Astrocyte (in vitro differentiated cells and primary cell): ENCODE measurements around the gene CHRNA3. TPM values are rescaled to one million over a fixed set of nuclear protein-coding genes. Genes with fewer than 3 reads are reported as not detected.

ENCODE experiments used
- DNase-seq: peaks from one replicate; pipeline ENCODE4 v3.0.0-alpha.2; 2010; ENCODE audit warnings: low read depth
- FAIRE-seq: peaks from 2 replicates; lab custom pipeline; 2011; peaks lifted over from hg19 to GRCh38; lab: Jason Lieb, UNC
- H2AFZ ChIP-seq: 2 replicates; pipeline ENCODE4 v1.6.0; 2012; ENCODE audit warnings: low read depth, low read length, inconsistent platforms
- H3K27ac ChIP-seq: 2 replicates; pipeline ENCODE4 v1.5.1; 2011; ENCODE audit warnings: low read depth, low read length, inconsistent platforms
- H3K27me3 ChIP-seq: 2 replicates; pipeline ENCODE4 v1.6.0; 2011; ENCODE audit warnings: low read length, inconsistent platforms; ENCODE audit not compliant: insufficient read depth
- H3K36me3 ChIP-seq: 2 replicates; pipeline ENCODE4 v1.5.1; 2011; ENCODE audit warnings: low read length, inconsistent platforms; ENCODE audit not compliant: insufficient read depth
- H3K4me1 ChIP-seq: 2 replicates; pipeline ENCODE4 v1.5.1; 2011; ENCODE audit warnings: low read length, inconsistent platforms; ENCODE audit not compliant: insufficient read depth
- H3K4me2 ChIP-seq: 2 replicates; pipeline ENCODE4 v1.6.0; 2012; ENCODE audit warnings: low read length, inconsistent platforms
- H3K4me3 ChIP-seq: 2 replicates; pipeline ENCODE4 v1.5.1; 2011; ENCODE audit warnings: low read depth, mild to moderate bottlenecking, low read length, inconsistent platforms; ENCODE audit not compliant: insufficient read depth
- H3K79me2 ChIP-seq: 2 replicates; pipeline ENCODE4 v1.6.0; 2012; ENCODE audit warnings: mild to moderate bottlenecking, low read length, inconsistent platforms; ENCODE audit not compliant: insufficient read depth
- H3K9ac ChIP-seq: 2 replicates; pipeline ENCODE4 v1.6.0; 2012; ENCODE audit warnings: mild to moderate bottlenecking, low read length, inconsistent platforms
- H3K9me3 ChIP-seq: 2 replicates; pipeline ENCODE4 v1.5.1; 2012; ENCODE audit warnings: low read depth, mild to moderate bottlenecking, low read length, inconsistent platforms; ENCODE audit not compliant: insufficient read depth
- H4K20me1 ChIP-seq: 2 replicates; pipeline ENCODE4 v1.6.0; 2012; ENCODE audit warnings: low read length, inconsistent platforms; ENCODE audit not compliant: insufficient read depth
- H3K27ac Mint-ChIP-seq: one replicate; pipeline ENCODE4 v1.8.0; 2021; ENCODE audit warnings: mild to moderate bottlenecking, mixed read lengths; ENCODE audit not compliant: unreplicated experiment
- H3K27me3 Mint-ChIP-seq: one replicate; pipeline ENCODE4 v1.8.0; 2021; ENCODE audit warnings: low read depth, mixed read lengths; ENCODE audit not compliant: unreplicated experiment
- H3K36me3 Mint-ChIP-seq: one replicate; pipeline ENCODE4 v1.8.0; 2021; ENCODE audit warnings: low read depth, mixed read lengths; ENCODE audit not compliant: unreplicated experiment
- H3K4me1 Mint-ChIP-seq: one replicate; pipeline ENCODE4 v1.8.0; 2021; ENCODE audit warnings: low read depth, mixed read lengths; ENCODE audit not compliant: unreplicated experiment
- H3K4me3 Mint-ChIP-seq: one replicate; pipeline ENCODE4 v1.8.0; 2021; ENCODE audit warnings: mild to moderate bottlenecking, moderate library complexity, mixed read lengths; ENCODE audit not compliant: unreplicated experiment
- H3K9me3 Mint-ChIP-seq: one replicate; pipeline ENCODE4 v1.8.0; 2021; ENCODE audit warnings: mild to moderate bottlenecking, mixed read lengths; ENCODE audit not compliant: unreplicated experiment
- EZH2 ChIP-seq: IDR thresholded peaks from 2 replicates; pipeline ENCODE4 v1.6.1; 2012; ENCODE audit warnings: mild to moderate bottlenecking, low read length, inconsistent platforms; ENCODE audit not compliant: insufficient read depth
- total RNA-seq: library from RNA; stranded (reverse); gene quantifications from 2 replicates; pipeline ENCODE4 v1.2.1, GENCODE V29; 2021
- TF ChIP-seq, protein P1 (sequence below): IDR thresholded peaks from 2 replicates; pipeline ENCODE4 v1.5.1; 2011; ENCODE audit warnings: low read depth, mild to moderate bottlenecking, inconsistent platforms, low read length, moderate library complexity; ENCODE audit not compliant: insufficient read depth

The CHRNA3 gene
- total RNA-seq, 1 donor from 2014 or later = not detected

DNA sequence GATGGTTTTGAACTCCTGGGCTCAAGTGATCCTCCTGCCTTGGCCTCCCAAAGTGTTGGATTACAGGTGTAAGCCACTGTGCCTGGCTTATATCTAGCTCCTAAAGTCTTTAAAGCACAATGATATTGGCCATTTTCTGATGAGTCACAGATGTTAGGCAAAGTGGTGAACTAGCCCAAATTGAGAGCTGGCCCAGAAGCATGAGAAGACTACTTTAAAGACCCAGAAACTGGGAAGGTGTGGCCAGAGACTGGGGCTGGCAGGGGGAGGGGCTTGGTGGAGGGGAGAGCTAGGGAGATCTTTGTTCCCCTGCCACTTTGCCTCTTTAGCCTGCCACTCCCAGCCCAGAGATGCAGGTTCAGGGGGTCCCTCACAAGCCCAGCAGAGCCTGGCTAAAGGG lies 21.6 kb downstream of the CHRNA3 start:
- H3K4me3 Mint-ChIP-seq = no peak overlapping the region

DNA sequence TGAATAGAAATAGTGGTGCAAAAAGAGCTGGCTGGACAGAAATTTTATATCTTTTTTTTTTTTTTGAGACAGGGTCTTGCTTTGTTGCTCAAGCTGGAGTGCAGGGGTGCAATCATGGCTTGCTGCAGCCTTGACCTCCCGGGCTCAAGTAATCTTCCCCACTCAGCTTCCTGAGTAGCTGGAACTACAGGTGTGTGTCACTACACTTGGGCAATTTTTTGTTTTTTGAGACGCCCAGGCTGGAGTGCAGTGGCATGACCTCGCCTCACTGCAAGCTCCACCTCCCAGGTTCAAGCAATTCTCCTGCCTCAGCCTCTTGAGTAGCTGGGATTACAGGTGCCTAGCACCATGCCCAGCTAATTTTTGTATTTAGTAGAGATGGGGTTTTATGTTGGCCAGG lies 22.4 kb downstream of the CHRNA3 start:
- no peak overlapping the region for H3K9ac ChIP-seq
- no peak for DNase-seq
- no peaks in the 10 kb centered on the region for H3K27me3 ChIP-seq
- no peaks in the 10 kb centered on the region for H3K4me1 Mint-ChIP-seq
- no peaks in the 10 kb centered on the region for H3K4me1 ChIP-seq
- peaks cover 2% of the 10 kb centered on the region for H3K9me3 Mint-ChIP-seq
- no peaks in the 10 kb centered on the region for H3K9me3 ChIP-seq
- H3K27ac Mint-ChIP-seq = no peak overlapping the region
- H3K36me3 Mint-ChIP-seq = peaks cover 5% of the 10 kb centered on the region
- no peak overlapping the region for H3K4me3 Mint-ChIP-seq
- no peak overlapping the region for H3K4me3 ChIP-seq
- H3K36me3 ChIP-seq = no peaks in the 10 kb centered on the region
- no peak overlapping the region for H3K27ac ChIP-seq
- H2AFZ ChIP-seq = no peak overlapping the region
- no peaks in the 10 kb centered on the region for H3K27me3 Mint-ChIP-seq
- no peak for FAIRE-seq
- no peak overlapping the region for H3K4me2 ChIP-seq
- no peaks in the 10 kb centered on the region for H4K20me1 ChIP-seq
- TF ChIP-seq, protein P1, sequence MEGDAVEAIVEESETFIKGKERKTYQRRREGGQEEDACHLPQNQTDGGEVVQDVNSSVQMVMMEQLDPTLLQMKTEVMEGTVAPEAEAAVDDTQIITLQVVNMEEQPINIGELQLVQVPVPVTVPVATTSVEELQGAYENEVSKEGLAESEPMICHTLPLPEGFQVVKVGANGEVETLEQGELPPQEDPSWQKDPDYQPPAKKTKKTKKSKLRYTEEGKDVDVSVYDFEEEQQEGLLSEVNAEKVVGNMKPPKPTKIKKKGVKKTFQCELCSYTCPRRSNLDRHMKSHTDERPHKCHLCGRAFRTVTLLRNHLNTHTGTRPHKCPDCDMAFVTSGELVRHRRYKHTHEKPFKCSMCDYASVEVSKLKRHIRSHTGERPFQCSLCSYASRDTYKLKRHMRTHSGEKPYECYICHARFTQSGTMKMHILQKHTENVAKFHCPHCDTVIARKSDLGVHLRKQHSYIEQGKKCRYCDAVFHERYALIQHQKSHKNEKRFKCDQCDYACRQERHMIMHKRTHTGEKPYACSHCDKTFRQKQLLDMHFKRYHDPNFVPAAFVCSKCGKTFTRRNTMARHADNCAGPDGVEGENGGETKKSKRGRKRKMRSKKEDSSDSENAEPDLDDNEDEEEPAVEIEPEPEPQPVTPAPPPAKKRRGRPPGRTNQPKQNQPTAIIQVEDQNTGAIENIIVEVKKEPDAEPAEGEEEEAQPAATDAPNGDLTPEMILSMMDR = no peak
- TF ChIP-seq EZH2 = no peak
- H3K79me2 ChIP-seq = no peaks in the 10 kb centered on the region

More for the DNA sequence above, 21.6 kb downstream of the CHRNA3 start:
- no peaks in the 10 kb centered on the region for H3K4me1 Mint-ChIP-seq
- peaks cover 2% of the 10 kb centered on the region for H3K9me3 Mint-ChIP-seq
- no peak overlapping the region for H3K27ac Mint-ChIP-seq
- H2AFZ ChIP-seq = no peak overlapping the region
- no peaks in the 10 kb centered on the region for H3K4me1 ChIP-seq
- no peak for FAIRE-seq
- no peak overlapping the region for H3K9ac ChIP-seq
- DNase-seq = no peak
- H3K4me2 ChIP-seq = no peak overlapping the region
- no peak overlapping the region for H3K4me3 ChIP-seq
- TF ChIP-seq EZH2 = no peak
- TF ChIP-seq, protein P1 = no peak
- H3K27me3 ChIP-seq = no peaks in the 10 kb centered on the region
- no peaks in the 10 kb centered on the region for H3K79me2 ChIP-seq
- no peaks in the 10 kb centered on the region for H3K36me3 ChIP-seq
- H4K20me1 ChIP-seq = no peaks in the 10 kb centered on the region
- peaks cover 5% of the 10 kb centered on the region for H3K36me3 Mint-ChIP-seq
- H3K27me3 Mint-ChIP-seq = peaks cover 3% of the 10 kb centered on the region
- no peak overlapping the region for H3K27ac ChIP-seq
- no peaks in the 10 kb centered on the region for H3K9me3 ChIP-seq

DNA sequence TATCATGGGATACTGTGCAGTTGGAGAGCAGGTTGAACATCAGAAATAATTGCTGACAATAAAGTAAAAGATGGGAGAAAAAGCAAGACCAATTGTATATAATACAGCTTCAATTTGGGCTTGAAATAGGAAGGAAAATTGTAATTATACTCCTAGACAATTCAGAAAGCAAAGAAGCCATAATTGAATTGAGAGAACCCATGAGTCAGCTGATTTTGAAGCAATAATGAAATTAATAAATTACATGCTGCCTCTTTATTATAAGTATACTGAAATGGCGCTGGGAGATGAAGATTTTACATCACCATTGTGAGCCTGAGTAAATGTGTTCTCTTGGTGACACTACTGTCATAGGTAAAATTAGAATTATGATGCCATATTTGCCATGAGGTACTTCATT lies 23.2 kb downstream of the CHRNA3 start:
- H3K4me2 ChIP-seq = no peak overlapping the region

More for the DNA sequence above, 23.2 kb downstream of the CHRNA3 start:
- Histone ChIP-seq H3K4me3 (no peak overlapping the region), H2AFZ (no peak overlapping the region), H3K27ac (no peak overlapping the region), H4K20me1 (no peaks in the 10 kb centered on the region), H3K79me2 (no peaks in the 10 kb centered on the region), H3K9me3 (no peaks in the 10 kb centered on the region), H3K36me3 (no peaks in the 10 kb centered on the region), H3K9ac (no peak overlapping the region), H3K27me3 (no peaks in the 10 kb centered on the region), H3K4me1 (no peaks in the 10 kb centered on the region)
- no peak overlapping the region for H3K27ac Mint-ChIP-seq
- no peaks in the 10 kb centered on the region for H3K4me1 Mint-ChIP-seq
- FAIRE-seq (no peak), DNase-seq (no peak)
- peaks cover 5% of the 10 kb centered on the region for H3K36me3 Mint-ChIP-seq
- H3K4me3 Mint-ChIP-seq = no peak overlapping the region
- H3K9me3 Mint-ChIP-seq = peaks cover 2% of the 10 kb centered on the region
- no peak for TF ChIP-seq EZH2
- H3K27me3 Mint-ChIP-seq = no peaks in the 10 kb centered on the region
